Stimulated activated CD8-positive, alpha-beta memory T cell treated with anti-CD3 and anti-CD28 coated beads, Interleukin-7, amount 100 ng/mL, for 24 hours (primary cell): ENCODE results near the gene LIN54.
"Not testable (repeated sequence)": the region's sequence is repeated elsewhere in the genome, so short reads cannot be mapped to it uniquely, and the experiment has no call there.

Experiments used
- DNase-seq: peaks from one replicate; pipeline ENCODE4 v3.0.0-alpha.2; 2020; ENCODE audit warnings: low read depth

The LIN54 gene

GRCh38 chr4:83010522-83011318 is at the start of gene LIN54:
LIN54 (minus strand) TSS chr4:83010823; CDS start chr4:82984844, 25,979 bp downstream.
- DNase-seq: peak; percentile 58

GRCh38 chr4:83054928-83055327 is 44.3 kb upstream of the LIN54 start:
- DNase-seq: no peak

- DNase-seq: not testable (repeated sequence)
Observed at GRCh38 chr4:83048781-83049180, 38.2 kb upstream of the LIN54 start.

GRCh38 chr4:83046693-83047473 is 36.3 kb upstream of the LIN54 start:
- no peak for DNase-seq

- no peak for DNase-seq
Observed at GRCh38 chr4:83043801-83044407, 33.3 kb upstream of the LIN54 start.

- not testable (repeated sequence) for DNase-seq
Observed at GRCh38 chr4:83043157-83043556, 32.5 kb upstream of the LIN54 start.

- DNase-seq: no peak
Observed at GRCh38 chr4:83040269-83040668, 29.6 kb upstream of the LIN54 start.

- DNase-seq: no peak
Observed at GRCh38 chr4:83036991-83037665, 26.5 kb upstream of the LIN54 start.

- peak; percentile 80 for DNase-seq
Observed at GRCh38 chr4:83034630-83035494, 24.2 kb upstream of the LIN54 start, which contains the start of gene COPS4. COPS4 (plus strand) TSS chr4:83035183; CDS start chr4:83035225, 42 bp downstream.

GRCh38 chr4:83029688-83030087 is 19.1 kb upstream of the LIN54 start:
- no peak for DNase-seq

- no peak for DNase-seq
Observed at GRCh38 chr4:83028976-83029375, 18.4 kb upstream of the LIN54 start.

- DNase-seq: no peak
Observed at GRCh38 chr4:83025563-83025962, 14.9 kb upstream of the LIN54 start.

GRCh38 chr4:83024233-83024632 is 13.6 kb upstream of the LIN54 start:
- DNase-seq: no peak

- not testable (repeated sequence) for DNase-seq
Observed at GRCh38 chr4:83023599-83023998, 13.0 kb upstream of the LIN54 start.

- no peak for DNase-seq
Observed at GRCh38 chr4:83022724-83023450, 12.3 kb upstream of the LIN54 start.

- no peak for DNase-seq
Observed at GRCh38 chr4:83019794-83020494, 9.3 kb upstream of the LIN54 start.

- no peak for DNase-seq
Observed at GRCh38 chr4:83013902-83014301, 3.3 kb upstream of the LIN54 start.

GRCh38 chr4:83013420-83013867 is 2.8 kb upstream of the LIN54 start:
- no peak for DNase-seq

GRCh38 chr4:83012687-83013419 is 2.2 kb upstream of the LIN54 start:
- peak; percentile 88 for DNase-seq
